Posterior cingulate gyrus (tissue), 11 donors: ENCODE data around the gene CLEC12A.
"Not testable (repeated sequence)": the region's sequence is repeated elsewhere in the genome, so short reads cannot be mapped to it uniquely, and the experiment has no call there.

Source experiments
- DNase-seq, 10 donors: peaks; one replicate each; pipeline versions ENCODE4 v3.0.0 to v3.0.0-alpha.2; 2020 to 2021; ENCODE audit warnings: mixed read lengths in 3 of 10
- intact Hi-C: fragments of 100-400 bp; cut with DNase I; formaldehyde crosslinking; loops from one replicate; pipeline ENCODE4 v1.15.1; 2023

The CLEC12A gene

GRCh38 chr12:9961901-9962300 is 9.3 kb upstream of the CLEC12A start:
- DNase-seq = no peak
- intact Hi-C loops = no loop called here

- intact Hi-C loops = no loop called here
- DNase-seq = no peak
These were observed 1.5 kb upstream of the CLEC12A start for GRCh38 chr12:9969673-9970072.

GRCh38 chr12:9973949-9974348 is 2.7 kb downstream of the CLEC12A start:
- no peak for DNase-seq
- intact Hi-C loops = no loop called here

GRCh38 chr12:9974731-9975130 is 3.5 kb downstream of the CLEC12A start:
- intact Hi-C loops, DNase-seq: not testable (repeated sequence)

GRCh38 chr12:9975614-9976013 is 4.4 kb downstream of the CLEC12A start:
- intact Hi-C loops = no loop called here
- no peak for DNase-seq

GRCh38 chr12:9976626-9977025 is 5.4 kb downstream of the CLEC12A start:
- intact Hi-C loops, DNase-seq: not testable (repeated sequence)

- intact Hi-C loops = no loop called here
These were observed 6.7 kb downstream of the CLEC12A start for GRCh38 chr12:9977916-9978315.

GRCh38 chr12:9980126-9980525 is 8.9 kb downstream of the CLEC12A start:
- no peak for DNase-seq
- intact Hi-C loops = no loop called here

More at GRCh38 chr12:9977916-9978315, 6.7 kb downstream of the CLEC12A start:
- no peak for DNase-seq

- no peak for DNase-seq
- intact Hi-C loops = no loop called here
These were observed 20.7 kb downstream of the CLEC12A start for GRCh38 chr12:9991876-9992275.

- intact Hi-C loops = no loop called here
- DNase-seq = no peak
These were observed 21.1 kb downstream of the CLEC12A start for GRCh38 chr12:9992296-9992695.

GRCh38 chr12:9999016-9999415 is 27.8 kb downstream of the CLEC12A start, which contains the start of gene CLEC1B:
Gene CLEC1B, minus strand, starts transcription at chr12:9999121. Its CDS starts 21 bp downstream, at chr12:9999100.
- DNase-seq = no peak
- intact Hi-C loops = no loop called here

- no peak for DNase-seq
- intact Hi-C loops = no loop called here
These were observed 30.1 kb downstream of the CLEC12A start for GRCh38 chr12:10001171-10001776.

- intact Hi-C loops = no loop called here
- no peak for DNase-seq
These were observed 41.6 kb downstream of the CLEC12A start for GRCh38 chr12:10012630-10013330.

- intact Hi-C loops = no loop called here
- no peak for DNase-seq
These were observed 44.2 kb downstream of the CLEC12A start for GRCh38 chr12:10015450-10015849.

- intact Hi-C loops = no loop called here
- no peak for DNase-seq
These were observed 45.7 kb downstream of the CLEC12A start for GRCh38 chr12:10016881-10017280.

- no peak for DNase-seq
These were observed 47.2 kb downstream of the CLEC12A start for GRCh38 chr12:10018386-10018785.

GRCh38 chr12:10021342-10021741 is 50.1 kb downstream of the CLEC12A start:
- DNase-seq = no peak
- intact Hi-C loops = no loop called here

More at GRCh38 chr12:10018386-10018785, 47.2 kb downstream of the CLEC12A start:
- intact Hi-C loops = no loop called here

- DNase-seq = no peak
- intact Hi-C loops = no loop called here
These were observed 54.0 kb downstream of the CLEC12A start for GRCh38 chr12:10025236-10025635.

- DNase-seq, intact Hi-C loops: not testable (repeated sequence)
These were observed 55.5 kb downstream of the CLEC12A start for GRCh38 chr12:10026666-10027065.

- intact Hi-C loops = no loop called here
- DNase-seq = no peak
These were observed 56.1 kb downstream of the CLEC12A start for GRCh38 chr12:10027311-10027710.

GRCh38 chr12:10027721-10028120 is 56.5 kb downstream of the CLEC12A start:
- intact Hi-C loops = no loop called here
- DNase-seq = no peak

GRCh38 chr12:10030446-10030845 is 59.2 kb downstream of the CLEC12A start, which contains the start of gene CLEC9A:
Gene CLEC9A, plus strand, starts transcription at chr12:10030682. Its CDS starts 22,006 bp downstream, at chr12:10052688.
- intact Hi-C loops = loop anchor here (5.0 kb wide), 1 partner anchor 107 kb away; no protein-coding TSS in a partner anchor
- DNase-seq = no peak
